Stimulated activated naive CD8-positive, alpha-beta T cell treated with anti-CD3 and anti-CD28 coated beads, Interleukin-15, Interleukin-2, amounts not matched to agents 100 U/mL and 50 U/mL, for 24 hours (primary cell): ENCODE measurements around the gene NR1H3.
A peak's percentile ranks its signal among the peaks of the same experiment; 100 is the strongest.

ENCODE experiments used
- ATAC-seq: fragments of 150-1000 bp; cut with Tn5 transposase; one replicate; pipeline ENCODE4 v1.10.0; 2021
- DNase-seq: peaks from one replicate; pipeline ENCODE4 v3.0.0; 2021

The NR1H3 gene

GRCh38 chr11:47269829-47270305 is 12.1 kb downstream of the NR1H3 start, which contains the start of gene MADD:
Gene MADD, plus strand, starts transcription at chr11:47270133.
- ATAC-seq (peak; percentile 88), DNase-seq (peak; percentile 93)

DNA sequence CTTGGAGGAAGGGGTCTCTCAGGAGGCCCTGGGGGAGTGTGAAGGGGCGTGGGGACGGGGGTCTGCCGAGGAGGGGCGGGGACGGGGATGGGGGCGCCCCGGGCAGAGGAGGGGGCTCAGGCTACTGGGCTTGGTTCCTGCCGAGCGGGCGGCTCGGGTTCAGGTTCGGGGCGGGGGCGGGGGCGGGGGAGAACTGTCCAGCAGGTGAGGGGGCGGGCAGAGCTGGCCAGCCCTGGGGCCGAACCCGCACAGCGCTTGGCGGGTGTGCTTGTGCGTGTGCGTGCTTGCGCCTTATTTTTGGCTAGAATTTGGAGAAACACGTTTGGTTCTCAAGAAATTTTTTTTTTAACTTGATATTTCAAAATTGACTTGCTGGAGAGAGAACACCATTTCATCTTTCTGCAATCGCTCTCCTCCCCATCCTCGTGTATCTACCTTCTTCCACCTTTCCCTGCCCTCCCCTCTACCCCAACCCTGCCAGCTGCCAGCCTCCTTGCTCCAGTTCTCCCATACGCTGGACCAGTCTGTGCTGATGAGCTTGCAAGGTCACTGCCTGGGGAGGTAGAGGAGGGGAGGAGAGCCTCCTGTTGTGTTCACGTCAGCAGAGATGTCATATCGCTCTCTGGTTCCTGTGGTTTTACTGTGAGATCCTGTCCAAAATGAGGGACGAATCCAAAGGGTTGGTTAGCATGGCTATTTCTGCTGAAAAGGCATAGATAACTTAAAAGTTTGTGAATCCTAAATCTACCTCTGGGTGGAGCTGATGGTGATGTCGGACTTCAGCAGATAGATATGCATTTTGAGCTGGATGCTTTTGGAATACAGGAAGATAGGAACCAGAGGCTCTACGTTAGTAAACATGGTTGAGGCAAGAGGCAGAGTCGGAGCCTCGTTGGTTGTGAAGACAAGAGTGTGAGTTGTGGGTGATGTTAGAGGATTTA is 12.8 kb downstream of the NR1H3 start:
- ATAC-seq (no peak), DNase-seq (peak; percentile 38)

DNA sequence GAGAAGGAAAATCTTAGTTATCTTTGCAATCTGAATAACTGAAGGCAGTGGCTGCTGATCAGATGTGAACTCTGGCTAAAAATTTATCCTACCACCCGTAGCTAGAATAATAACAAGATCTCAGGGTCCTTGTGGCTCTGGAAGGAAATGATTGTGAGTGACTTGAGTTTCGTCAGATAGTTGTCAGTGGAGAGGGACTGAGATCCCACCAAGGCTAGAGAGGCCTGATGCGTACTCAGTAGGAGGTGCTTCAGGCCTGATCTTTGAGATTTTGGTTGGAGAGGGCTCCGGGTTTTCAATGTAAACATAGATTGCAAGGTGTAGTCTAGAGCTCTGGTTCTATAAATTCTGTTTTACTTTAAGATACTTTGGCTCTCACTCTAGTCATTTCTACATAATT is 13.5 kb downstream of the NR1H3 start:
- DNase-seq (peak; percentile 15), ATAC-seq (no peak)

DNA sequence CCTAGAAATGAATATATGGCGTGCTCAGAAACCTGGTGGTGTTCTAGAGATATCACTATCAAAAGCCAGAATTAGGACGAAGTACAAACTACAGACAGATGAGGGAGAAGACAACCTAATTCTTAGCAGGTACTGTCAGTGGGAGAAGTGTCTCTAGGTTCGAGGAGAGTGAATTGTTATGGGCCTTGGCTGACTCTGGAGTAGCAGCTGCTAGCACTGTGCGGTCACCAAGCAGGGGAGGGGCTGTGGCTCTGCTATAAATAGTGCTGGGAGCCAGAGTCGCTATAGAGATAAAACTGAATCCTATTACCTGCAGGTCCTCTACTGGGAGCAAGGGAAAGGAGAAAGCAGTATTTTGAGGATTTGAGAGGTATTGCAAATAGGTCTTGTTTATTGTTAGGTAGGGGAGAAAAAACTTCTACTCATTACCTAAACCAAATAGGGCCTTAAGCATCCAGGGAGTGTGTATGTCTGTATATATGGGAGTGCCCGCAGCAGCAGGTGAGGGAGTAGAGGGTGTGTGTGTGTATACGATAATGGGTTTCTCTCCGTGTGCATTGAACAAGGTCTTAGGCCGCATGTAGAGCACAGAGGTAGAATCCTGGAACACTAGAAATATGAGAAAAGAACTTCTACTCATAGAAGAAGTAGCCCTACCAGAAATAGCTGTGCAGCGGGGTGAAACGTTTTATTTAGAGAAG is 14.3 kb downstream of the NR1H3 start:
- no peak for ATAC-seq
- DNase-seq, result no peak

- ATAC-seq (no peak), DNase-seq (no peak)
Observed at GRCh38 chr11:47272706-47273105, 14.9 kb downstream of the NR1H3 start.

DNA sequence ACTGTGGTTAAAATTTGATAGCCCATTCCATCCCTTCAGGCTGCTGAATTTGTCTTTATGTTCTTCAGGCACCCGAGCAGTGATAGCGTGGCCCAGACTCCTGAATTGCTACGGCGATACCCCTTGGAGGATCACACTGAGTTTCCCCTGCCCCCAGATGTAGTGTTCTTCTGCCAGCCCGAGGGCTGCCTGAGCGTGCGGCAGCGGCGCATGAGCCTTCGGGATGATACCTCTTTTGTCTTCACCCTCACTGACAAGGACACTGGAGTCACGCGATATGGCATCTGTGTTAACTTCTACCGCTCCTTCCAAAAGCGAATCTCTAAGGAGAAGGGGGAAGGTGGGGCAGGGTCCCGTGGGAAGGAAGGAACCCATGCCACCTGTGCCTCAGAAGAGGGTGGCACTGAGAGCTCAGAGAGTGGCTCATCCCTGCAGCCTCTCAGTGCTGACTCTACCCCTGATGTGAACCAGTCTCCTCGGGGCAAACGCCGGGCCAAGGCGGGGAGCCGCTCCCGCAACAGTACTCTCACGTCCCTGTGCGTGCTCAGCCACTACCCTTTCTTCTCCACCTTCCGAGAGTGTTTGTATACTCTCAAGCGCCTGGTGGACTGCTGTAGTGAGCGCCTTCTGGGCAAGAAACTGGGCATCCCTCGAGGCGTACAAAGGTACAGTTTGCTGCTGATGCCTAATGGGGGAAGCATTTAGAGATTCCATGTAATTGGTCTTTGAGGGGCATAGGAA is 16.9 kb downstream of the NR1H3 start:
- no peak for ATAC-seq

DNA sequence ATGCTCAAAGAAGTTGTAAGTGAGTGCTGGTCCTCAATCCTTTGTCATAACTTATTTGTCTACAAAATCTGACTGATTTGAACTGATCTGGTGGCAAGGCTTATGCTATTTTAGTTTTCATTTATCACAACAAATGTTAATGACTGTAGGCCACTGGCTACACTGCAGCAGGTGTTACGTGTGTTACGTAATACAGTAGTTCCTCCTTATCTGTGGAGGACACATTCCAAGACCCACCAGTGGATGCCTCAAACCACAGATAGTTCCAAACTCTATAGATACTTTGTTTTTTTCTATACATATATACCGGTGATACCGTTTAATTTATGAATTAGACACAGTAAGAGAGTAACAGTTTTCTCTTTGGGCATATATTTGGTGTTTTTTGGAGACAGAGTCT is 19.1 kb downstream of the NR1H3 start:
- ATAC-seq, result no peak
- DNase-seq, result no peak

More for the DNA sequence above, 16.9 kb downstream of the NR1H3 start:
- no peak for DNase-seq

- ATAC-seq (no peak), DNase-seq (no peak)
Observed at GRCh38 chr11:47278058-47278457, 20.3 kb downstream of the NR1H3 start.

- no peak for ATAC-seq
- no peak for DNase-seq
Observed at GRCh38 chr11:47278769-47279168, 21.0 kb downstream of the NR1H3 start.

DNA sequence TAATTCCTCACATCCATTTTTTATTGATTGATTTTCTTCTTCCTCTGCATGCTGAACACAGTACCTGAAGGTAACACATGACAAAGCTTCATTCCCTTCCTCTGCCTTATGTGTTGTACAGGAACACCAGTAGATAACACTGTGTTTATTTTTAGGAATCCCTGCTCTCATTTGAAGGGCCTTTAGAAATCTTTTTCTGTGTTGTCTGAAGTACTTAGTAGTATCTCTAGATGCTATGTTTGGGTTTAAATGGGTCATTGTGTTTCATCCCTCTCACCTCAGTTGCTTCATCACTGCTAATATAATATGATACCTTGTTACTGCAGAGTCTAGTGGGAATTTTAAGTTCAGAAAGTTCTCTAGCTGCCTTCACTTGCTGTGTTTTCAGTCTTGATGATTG is 22.3 kb downstream of the NR1H3 start:
- DNase-seq (no peak), ATAC-seq (no peak)

DNA sequence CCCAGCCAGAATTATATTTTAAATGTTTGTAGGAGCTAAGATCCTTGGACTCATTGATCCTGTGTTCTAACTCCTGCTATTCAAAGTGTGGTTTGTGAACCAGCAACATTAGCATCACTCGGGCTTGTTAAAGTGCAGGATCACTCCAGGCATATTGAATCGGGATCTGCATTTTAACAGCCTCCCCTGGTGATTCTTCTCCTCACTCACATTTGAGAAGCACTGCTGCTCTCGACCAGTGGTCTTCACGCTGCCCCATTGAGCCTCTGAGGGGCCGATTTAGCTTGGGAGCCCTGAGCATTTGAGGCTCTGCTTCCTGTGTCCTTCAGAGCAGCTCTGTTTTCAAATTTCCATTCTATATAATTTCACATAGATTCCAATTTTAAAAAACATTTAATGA is 23.1 kb downstream of the NR1H3 start:
- no peak for ATAC-seq
- no peak for DNase-seq

DNA sequence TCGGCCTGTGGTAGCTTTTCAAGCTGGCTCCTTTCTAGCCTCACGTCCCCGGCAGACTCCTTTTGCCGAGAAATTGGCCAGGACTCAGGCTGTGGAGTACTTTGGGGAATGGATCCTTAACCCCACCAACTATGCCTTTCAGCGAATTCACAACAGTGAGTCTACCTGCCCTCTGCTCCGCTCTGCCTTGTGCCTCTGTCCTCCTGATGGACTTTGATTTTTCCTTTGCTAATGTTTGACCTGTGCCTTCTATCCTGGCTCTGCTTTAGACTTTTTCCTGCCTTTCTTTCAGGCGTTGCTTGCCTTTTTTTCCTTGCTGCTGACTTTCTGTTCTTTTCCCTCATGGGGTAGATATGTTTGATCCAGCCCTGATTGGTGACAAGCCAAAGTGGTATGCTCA is 24.7 kb downstream of the NR1H3 start:
- ATAC-seq (no peak), DNase-seq (no peak)

DNA sequence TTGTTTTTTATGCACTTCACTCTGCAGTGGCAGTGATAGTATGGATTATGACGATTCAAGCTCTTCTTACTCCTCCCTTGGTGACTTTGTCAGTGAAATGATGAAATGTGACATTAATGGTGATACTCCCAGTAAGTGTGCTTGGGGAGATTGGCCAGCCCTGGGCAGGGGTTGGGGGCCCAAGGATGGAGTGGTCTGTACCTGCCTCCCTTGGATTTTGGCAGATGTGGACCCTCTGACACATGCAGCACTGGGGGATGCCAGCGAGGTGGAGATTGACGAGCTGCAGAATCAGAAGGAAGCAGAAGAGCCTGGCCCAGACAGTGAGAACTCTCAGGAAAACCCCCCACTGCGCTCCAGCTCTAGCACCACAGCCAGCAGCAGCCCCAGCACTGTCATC is 26.4 kb downstream of the NR1H3 start:
- DNase-seq (no peak), ATAC-seq (no peak)

- ATAC-seq (no peak), DNase-seq (no peak)
Observed at GRCh38 chr11:47285969-47286770, 28.4 kb downstream of the NR1H3 start.

DNA sequence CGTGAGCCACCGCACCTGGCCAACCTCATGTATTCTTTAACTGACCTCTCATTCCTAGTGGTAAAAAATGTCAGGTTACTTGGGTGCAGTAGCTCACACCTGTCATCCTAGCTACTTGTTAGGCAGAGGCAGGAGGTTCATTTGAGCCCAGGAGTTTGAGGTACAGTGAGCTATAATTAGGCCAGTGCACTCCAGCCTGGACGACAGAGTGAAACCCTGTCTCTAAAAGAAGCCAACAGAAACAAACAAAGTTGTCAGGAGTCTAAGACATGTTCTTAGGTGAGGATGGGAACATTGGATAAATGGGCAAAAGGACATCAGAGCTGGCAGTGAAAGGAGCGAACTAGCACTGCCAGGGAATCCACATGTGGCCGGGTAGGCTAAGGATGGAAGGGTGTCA is 30.3 kb downstream of the NR1H3 start:
- DNase-seq, result no peak
- ATAC-seq, result no peak

- ATAC-seq (no peak), DNase-seq (no peak)
Observed at GRCh38 chr11:47289856-47290255, 32.1 kb downstream of the NR1H3 start.

- DNase-seq (no peak), ATAC-seq (no peak)
Observed at GRCh38 chr11:47295385-47295784, 37.6 kb downstream of the NR1H3 start.

- no peak for ATAC-seq
- no peak for DNase-seq
Observed at GRCh38 chr11:47296045-47296444, 38.2 kb downstream of the NR1H3 start.

GRCh38 chr11:47299078-47299477 is 41.3 kb downstream of the NR1H3 start:
- DNase-seq (no peak), ATAC-seq (no peak)

- no peak for ATAC-seq
Observed at GRCh38 chr11:47302853-47303252, 45.1 kb downstream of the NR1H3 start.

GRCh38 chr11:47305734-47306483 is 48.1 kb downstream of the NR1H3 start:
- no peak for DNase-seq
- no peak for ATAC-seq

More at GRCh38 chr11:47302853-47303252, 45.1 kb downstream of the NR1H3 start:
- DNase-seq, result no peak
